A549 (cell line): ENCODE measurements around the gene CACTIN. TPM values are rescaled to one million over a fixed set of nuclear protein-coding genes. Genes with fewer than 3 reads are reported as not detected.

Source experiments
- ATAC-seq, 2 experiments: fragments of 200-7000 bp in 1 of 2; fragments of >200 bp in 1 of 2; cut with Nextera tagmentation in 1 of 2; cut with Tn5 transposase in 1 of 2; 3 replicates each; pipeline versions ENCODE4 v1.8.0 to v1.9.1; 2018 to 2020; ENCODE audit warnings: mild to moderate bottlenecking in 1 of 2, moderate library complexity in 1 of 2
- CTCF ChIA-PET: fragments of 300-600 bp; sonication (Branson Sonifier 250); formaldehyde crosslinking; extraction: SDS; loops from one replicate; lab custom pipeline; 2021; ENCODE audit warnings: antibody characterized with exemption, inconsistent platforms; lab: Yijun Ruan, JAX
- POLR2A ChIA-PET: fragments of 350-600 bp; formaldehyde crosslinking; extraction: SDS; loops from one replicate; lab custom pipeline; 2021; ENCODE audit warnings: antibody characterized with exemption, inconsistent platforms; lab: Yijun Ruan, JAX
- DNase-seq, 2 experiments: peaks; one replicate each; pipeline versions ENCODE4 v3.0.0 to v3.0.0-alpha.2; 2011 to 2016; ENCODE audit warnings: low read depth in 1 of 2, low spot score in 1 of 2
- FAIRE-seq: peaks from 2 replicates; lab custom pipeline; 2011; peaks lifted over from hg19 to GRCh38; lab: Jason Lieb, UNC
- H3K27ac ChIP-seq, 2 experiments: fragments of >200 bp; sonication (Bioruptor Twin); formaldehyde crosslinking; 3 replicates each; pipeline ENCODE4 v1.5.1; 2016 to 2017
- H3K4me1 ChIP-seq: fragments of >200 bp; sonication (Bioruptor Twin); formaldehyde crosslinking; 3 replicates; pipeline ENCODE4 v1.6.1; 2016
- H3K4me2 ChIP-seq: fragments of >200 bp; sonication (Bioruptor Twin); formaldehyde crosslinking; 3 replicates; pipeline ENCODE4 v1.6.1; 2016
- H3K4me3 ChIP-seq: fragments of >200 bp; sonication (Bioruptor Twin); formaldehyde crosslinking; 3 replicates; pipeline ENCODE4 v1.5.1; 2016
- H3K9me3 ChIP-seq: fragments of >200 bp; sonication (Bioruptor Twin); formaldehyde crosslinking; 3 replicates; pipeline ENCODE4 v1.6.1; 2016
- CBX8 ChIP-seq: fragments of 200-600 bp; sonication (generic); IDR thresholded peaks from 2 replicates; pipeline ENCODE4 v1.6.1; 2016
- CEBPB ChIP-seq, 2 experiments: fragments of >200 bp in 1 of 2; sonication (Bioruptor Twin) in 1 of 2; formaldehyde crosslinking in 1 of 2; IDR thresholded peaks; 2 replicates each; pipeline ENCODE4 v1.6.1; 2012 to 2016
- ESRRA ChIP-seq: fragments of 150-350 bp; IDR thresholded peaks from 2 replicates; pipeline ENCODE4 v1.6.1; 2014; ENCODE audit warnings: mild to moderate bottlenecking, low read length, borderline replicate concordance
- FOXS1 ChIP-seq: fragments of 250-450 bp; sonication (Bioruptor Pico); IDR thresholded peaks from 2 replicates; pipeline ENCODE4 v1.5.0; 2020; ENCODE audit warnings: mild to moderate bottlenecking, moderate library complexity
- GATA3 ChIP-seq: IDR thresholded peaks from 2 replicates; pipeline ENCODE4 v1.6.1; 2012; ENCODE audit warnings: borderline replicate concordance
- HDAC2 ChIP-seq: fragments of 200-600 bp; sonication (generic); IDR thresholded peaks from 2 replicates; pipeline ENCODE4 v1.6.1; 2016
- HOXA7 ChIP-seq: fragments of 250-450 bp; sonication (Bioruptor Pico); IDR thresholded peaks from 2 replicates; pipeline ENCODE4 v1.5.0; 2020; ENCODE audit warnings: mild to moderate bottlenecking, moderate library complexity
- HOXB13 ChIP-seq: fragments of 250-450 bp; sonication (Bioruptor Pico); IDR thresholded peaks from 2 replicates; pipeline ENCODE4 v1.5.0; 2020; ENCODE audit warnings: low read depth, mild to moderate bottlenecking, moderate library complexity
- JUNB ChIP-seq: fragments of >200 bp; sonication (Bioruptor Twin); formaldehyde crosslinking; IDR thresholded peaks from 2 replicates; pipeline ENCODE4 v1.6.1; 2016
- KDM5A ChIP-seq: fragments of 200-600 bp; sonication (generic); IDR thresholded peaks from 2 replicates; pipeline ENCODE4 v1.6.1; 2016; ENCODE audit warnings: antibody characterized with exemption, mild to moderate bottlenecking
- MAFK ChIP-seq: fragments of 450-650 bp; IDR thresholded peaks from 2 replicates; pipeline ENCODE4 v1.6.1; 2014; ENCODE audit not compliant: partially characterized antibody
- MYC ChIP-seq: IDR thresholded peaks from 2 replicates; pipeline ENCODE4 v1.6.1; 2012; ENCODE audit warnings: mild to moderate bottlenecking, inconsistent platforms, low read length, improper control_type of control experiment, borderline replicate concordance
- NFE2L2 ChIP-seq: fragments of 150-350 bp; conservative IDR thresholded peaks from 2 replicates; pipeline ENCODE4 v1.6.1; 2014; ENCODE audit warnings: low read length
- NPAS2 ChIP-seq: fragments of 250-450 bp; sonication (Bioruptor Pico); IDR thresholded peaks from 2 replicates; pipeline ENCODE4 v1.8.0; 2022; ENCODE audit warnings: mild to moderate bottlenecking, moderate library complexity, borderline replicate concordance
- POLR2AphosphoS2 ChIP-seq: conservative IDR thresholded peaks from 2 replicates; pipeline ENCODE4 v1.6.1; 2012; ENCODE audit warnings: low read length, improper control_type of control experiment, inconsistent platforms
- RARB ChIP-seq: fragments of 250-450 bp; sonication (Bioruptor Pico); IDR thresholded peaks from 2 replicates; pipeline ENCODE4 v1.8.0; 2021; ENCODE audit warnings: mild to moderate bottlenecking, moderate library complexity
- RCOR1 ChIP-seq: fragments of 150-350 bp; IDR thresholded peaks from 2 replicates; pipeline ENCODE4 v1.6.1; 2014; ENCODE audit warnings: antibody characterized with exemption, low read length, low read depth
- RFX5 ChIP-seq: fragments of 450-650 bp; IDR thresholded peaks from 2 replicates; pipeline ENCODE4 v1.7.1; 2014; ENCODE audit warnings: antibody characterized with exemption, mild to moderate bottlenecking, moderate library complexity
- SREBF2 ChIP-seq: fragments of 450-650 bp; IDR thresholded peaks from 2 replicates; pipeline ENCODE4 v1.6.1; 2014; ENCODE audit warnings: mild to moderate bottlenecking, moderate library complexity
- TFCP2L1 ChIP-seq: fragments of 250-450 bp; sonication (Bioruptor Pico); IDR thresholded peaks from 2 replicates; pipeline ENCODE4 v1.5.0; 2021; ENCODE audit warnings: mild to moderate bottlenecking
- ZC3H11A ChIP-seq: fragments of 450-650 bp; IDR thresholded peaks from 2 replicates; pipeline ENCODE4 v1.6.1; 2014; ENCODE audit warnings: antibody characterized with exemption, mild to moderate bottlenecking
- WGBS: methylation state at CpG from one replicate; pipeline ENCODE4 v1.1.6; 2017; ENCODE audit errors: missing lambda C conversion rate; 5-methylcytosine and 5-hydroxymethylcytosine counted together
- polyA plus RNA-seq, 4 experiments: library from polyadenylated mRNA; depleted of rRNA in 3 of 4; stranded (reverse); fragments of >200 nt; fragmentation: RNase III in 1 of 4; extraction: RNeasy Plus Mini Kit Qiagen cat#74134 plus additional on column Dnase treatment in 1 of 4; gene quantifications; 2 replicates in 3 of 4; 3 replicates in 1 of 4; pipeline ENCODE4 v1.2.3, GENCODE V29; 2011 to 2017
- TF ChIP-seq, protein P1 (sequence below): IDR thresholded peaks from 2 replicates; pipeline ENCODE4 v1.6.1; 2012
- TF ChIP-seq, protein P2 (sequence below): fragments of 150-350 bp; IDR thresholded peaks from 2 replicates; pipeline ENCODE4 v1.6.1; 2014; ENCODE audit warnings: low read depth, mild to moderate bottlenecking, low read length
- TF ChIP-seq, protein P3 (sequence below): fragments of 250-450 bp; sonication (Bioruptor Pico); IDR thresholded peaks from 2 replicates; pipeline ENCODE4 v1.5.0; 2020; ENCODE audit warnings: low read depth, mild to moderate bottlenecking, moderate library complexity
- TF ChIP-seq, protein P4 (sequence below): fragments of >200 bp; sonication (Bioruptor Twin); formaldehyde crosslinking; IDR thresholded peaks from 3 replicates; pipeline ENCODE4 v1.6.1; 2016
- TF ChIP-seq, protein P5 (sequence below): fragments of 250-450 bp; sonication (Bioruptor Pico); IDR thresholded peaks from 2 replicates; pipeline ENCODE4 v1.5.0; 2021; ENCODE audit warnings: mild to moderate bottlenecking, moderate library complexity, borderline replicate concordance

CACTIN gene
- polyA plus RNA-seq, 2 of the 4 experiments (the other 2 are of a cell fraction), result 8.3 to 14.9 TPM

DNA sequence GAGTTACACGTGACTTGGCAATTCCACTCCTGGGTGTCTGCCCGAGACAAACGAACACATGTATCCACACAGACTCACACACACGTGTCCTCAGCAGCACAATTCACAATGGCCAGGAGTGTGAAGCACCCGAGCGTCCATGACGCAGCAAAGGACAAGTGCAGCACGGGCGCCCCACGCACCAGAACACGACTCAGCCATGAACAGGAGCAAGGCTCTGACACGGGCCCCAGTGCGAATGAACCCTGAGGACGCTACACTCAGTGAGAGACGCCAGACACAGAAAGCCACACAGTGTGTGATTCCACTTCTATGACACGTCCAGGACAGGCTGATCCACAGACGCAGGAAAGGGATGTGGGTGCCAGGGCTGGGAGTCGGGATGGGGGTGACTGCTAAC, 37.2 kb upstream of the CACTIN start:
- DNase-seq, result no peak
- CTCF ChIA-PET, result interaction anchor here (1.8 kb wide), 1 partner anchor 45 kb away, joined by 9 read pairs; the partner anchor contains the start of gene TJP3
- no peak for FAIRE-seq
- no peaks in the 10 kb centered on the region for H3K4me1 ChIP-seq
- 89% methylated on average over 18 of the region's 18 CpGs for WGBS
- TF ChIP-seq NPAS2, result no peak
- TF ChIP-seq JUNB, result no peak
- TF ChIP-seq ZC3H11A, result no peak
- no peak for TF ChIP-seq NFE2L2
- TF ChIP-seq CBX8, result no peak
- no peak for TF ChIP-seq MYC
- no peak for TF ChIP-seq GATA3
- TF ChIP-seq HDAC2, result no peak
- no peak for TF ChIP-seq ESRRA
- TF ChIP-seq RCOR1, result no peak
- TF ChIP-seq, protein P1, sequence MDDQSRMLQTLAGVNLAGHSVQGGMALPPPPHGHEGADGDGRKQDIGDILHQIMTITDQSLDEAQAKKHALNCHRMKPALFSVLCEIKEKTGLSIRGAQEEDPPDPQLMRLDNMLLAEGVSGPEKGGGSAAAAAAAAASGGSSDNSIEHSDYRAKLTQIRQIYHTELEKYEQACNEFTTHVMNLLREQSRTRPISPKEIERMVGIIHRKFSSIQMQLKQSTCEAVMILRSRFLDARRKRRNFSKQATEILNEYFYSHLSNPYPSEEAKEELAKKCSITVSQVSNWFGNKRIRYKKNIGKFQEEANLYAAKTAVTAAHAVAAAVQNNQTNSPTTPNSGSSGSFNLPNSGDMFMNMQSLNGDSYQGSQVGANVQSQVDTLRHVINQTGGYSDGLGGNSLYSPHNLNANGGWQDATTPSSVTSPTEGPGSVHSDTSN, result no peak
- no peak for TF ChIP-seq SREBF2
- no peak for TF ChIP-seq FOXS1 (CRISPR knock-in tag)
- no peak for TF ChIP-seq MAFK
- no peak for TF ChIP-seq TFCP2L1 (CRISPR knock-in tag)
- TF ChIP-seq, protein P2, sequence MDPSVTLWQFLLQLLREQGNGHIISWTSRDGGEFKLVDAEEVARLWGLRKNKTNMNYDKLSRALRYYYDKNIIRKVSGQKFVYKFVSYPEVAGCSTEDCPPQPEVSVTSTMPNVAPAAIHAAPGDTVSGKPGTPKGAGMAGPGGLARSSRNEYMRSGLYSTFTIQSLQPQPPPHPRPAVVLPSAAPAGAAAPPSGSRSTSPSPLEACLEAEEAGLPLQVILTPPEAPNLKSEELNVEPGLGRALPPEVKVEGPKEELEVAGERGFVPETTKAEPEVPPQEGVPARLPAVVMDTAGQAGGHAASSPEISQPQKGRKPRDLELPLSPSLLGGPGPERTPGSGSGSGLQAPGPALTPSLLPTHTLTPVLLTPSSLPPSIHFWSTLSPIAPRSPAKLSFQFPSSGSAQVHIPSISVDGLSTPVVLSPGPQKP, result no peak
- ATAC-seq, result no peak
- H3K4me3 ChIP-seq, result no peak overlapping the region
- POLR2A ChIA-PET, result no interaction called here
- no peak overlapping the region for H3K4me2 ChIP-seq
- H3K9me3 ChIP-seq, result no peaks in the 10 kb centered on the region
- H3K27ac ChIP-seq, result no peak overlapping the region

DNA sequence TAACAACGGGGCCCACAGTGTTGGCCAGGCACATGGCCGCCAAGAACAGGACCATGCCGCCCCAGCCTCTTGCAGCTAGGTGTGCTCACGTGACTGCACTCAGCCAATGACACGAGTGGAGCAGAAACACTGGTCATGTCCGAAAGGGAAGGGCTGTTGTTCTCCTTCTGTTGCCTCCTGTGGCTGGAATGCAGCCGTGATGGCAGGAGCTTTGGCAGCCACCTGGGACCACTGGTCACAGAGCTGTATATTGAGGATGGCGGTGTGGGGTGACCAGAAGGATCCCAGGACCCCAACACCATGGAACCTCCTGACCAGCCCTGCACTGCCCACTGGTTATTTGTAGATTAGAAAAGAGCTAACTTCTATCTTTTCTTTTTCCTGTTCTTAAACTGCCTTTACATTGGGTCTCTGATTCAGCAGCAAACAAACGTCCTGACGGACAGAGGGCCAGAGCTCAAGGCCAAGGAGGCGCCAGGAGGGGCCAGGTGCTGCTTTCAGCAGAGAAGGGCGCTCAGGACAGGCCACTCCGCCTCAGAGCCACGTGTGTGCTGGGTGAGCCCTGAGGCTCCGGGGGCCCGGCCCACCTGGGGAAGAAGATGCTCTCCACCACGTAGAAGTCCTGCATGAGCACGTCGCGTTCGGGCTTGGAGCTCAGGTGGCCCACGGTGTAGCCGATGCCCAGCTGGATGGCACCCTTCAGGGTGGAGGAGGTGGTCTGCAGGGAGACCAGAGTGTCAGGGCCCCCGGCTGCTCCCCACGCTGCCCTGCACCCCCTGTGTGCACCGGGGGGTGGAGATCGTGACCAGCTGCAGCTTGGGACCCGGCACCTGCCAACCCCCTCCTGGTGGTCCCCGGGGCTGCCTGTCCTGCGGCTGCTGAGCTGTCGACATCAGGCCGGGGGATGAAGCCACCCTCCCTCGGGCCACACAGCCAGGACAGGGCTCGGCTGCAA, 35.0 kb upstream of the CACTIN start:
- no peak for DNase-seq
- Histone ChIP-seq H3K4me3 (no peak overlapping the region), H3K4me2 (no peak overlapping the region), H3K9me3 (no peaks in the 10 kb centered on the region)
- TF ChIP-seq, protein P3, sequence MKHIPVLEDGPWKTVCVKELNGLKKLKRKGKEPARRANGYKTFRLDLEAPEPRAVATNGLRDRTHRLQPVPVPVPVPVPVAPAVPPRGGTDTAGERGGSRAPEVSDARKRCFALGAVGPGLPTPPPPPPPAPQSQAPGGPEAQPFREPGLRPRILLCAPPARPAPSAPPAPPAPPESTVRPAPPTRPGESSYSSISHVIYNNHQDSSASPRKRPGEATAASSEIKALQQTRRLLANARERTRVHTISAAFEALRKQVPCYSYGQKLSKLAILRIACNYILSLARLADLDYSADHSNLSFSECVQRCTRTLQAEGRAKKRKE (CRISPR knock-in tag), result no peak
- TF ChIP-seq ESRRA (no peak), KDM5A (no peak)
- TF ChIP-seq, all 56 proteins: peak for 0
- ATAC-seq (no peak), FAIRE-seq (no peak)
- ChIA-PET POLR2A (no interaction called here), CTCF (interaction anchor here (0.6 to 2.2 kb wide), 12 partner anchors 29 to 291 kb away, joined by 3 to 6 read pairs (median 3); partner anchors contain the start of genes APBA3, MFSD12 and PIP5K1C)
- WGBS, result 88% methylated on average over 9 of the region's 34 CpGs
- Histone ChIP-seq H3K4me1 (no peaks in the 10 kb centered on the region), H3K27ac (no peak overlapping the region)

DNA sequence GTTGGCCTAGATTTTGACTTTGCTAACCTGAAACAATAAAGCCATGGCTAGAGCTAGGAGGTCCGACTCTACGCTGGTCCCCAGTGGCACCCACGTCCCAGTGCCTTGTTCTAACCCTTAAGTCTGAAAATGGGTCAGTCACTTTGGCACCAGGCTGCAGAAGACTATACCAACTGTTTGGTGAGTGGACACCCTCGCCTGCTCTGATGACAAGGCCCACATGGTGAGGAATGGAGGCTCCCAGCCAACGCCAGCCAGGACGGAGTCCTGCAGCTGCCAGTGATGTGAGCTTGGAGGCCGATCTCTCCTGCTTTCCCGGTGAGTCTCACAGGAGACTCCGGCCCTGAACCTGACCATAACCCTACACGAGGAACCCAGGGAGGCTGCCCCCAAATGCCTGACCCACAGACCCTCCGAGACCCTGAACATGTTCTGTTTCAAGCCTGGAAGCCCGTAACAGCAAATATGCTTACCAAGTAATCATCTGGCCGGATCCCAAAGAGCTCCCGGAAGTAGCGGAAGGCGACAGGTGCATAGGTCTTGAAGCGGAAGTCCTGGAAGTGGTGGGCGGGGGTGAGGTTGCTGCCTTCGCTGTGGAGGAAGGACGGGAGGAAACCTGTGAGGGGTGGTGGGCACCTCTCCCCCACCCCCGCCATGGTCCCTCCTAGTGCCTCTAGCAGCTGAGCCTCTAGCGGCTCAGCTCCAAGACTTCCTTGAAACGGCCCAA, 34.1 kb upstream of the CACTIN start:
- Histone ChIP-seq H3K9me3 (no peaks in the 10 kb centered on the region), H3K27ac (no peak overlapping the region), H3K4me2 (no peak overlapping the region), H3K4me3 (no peak overlapping the region), H3K4me1 (no peaks in the 10 kb centered on the region)
- no peak for DNase-seq
- no peak for FAIRE-seq
- POLR2A ChIA-PET, result no interaction called here
- no peak for ATAC-seq
- CTCF ChIA-PET, result interaction anchor here (1.1 to 2.2 kb wide), 7 partner anchors 30 to 161 kb away, joined by 3 to 6 read pairs (median 4); partner anchors contain the start of genes MFSD12 and PIP5K1C
- 89% methylated on average over 17 of the region's 23 CpGs for WGBS
- no peak for TF ChIP-seq HOXB13 (CRISPR knock-in tag)
- TF ChIP-seq, protein P4, sequence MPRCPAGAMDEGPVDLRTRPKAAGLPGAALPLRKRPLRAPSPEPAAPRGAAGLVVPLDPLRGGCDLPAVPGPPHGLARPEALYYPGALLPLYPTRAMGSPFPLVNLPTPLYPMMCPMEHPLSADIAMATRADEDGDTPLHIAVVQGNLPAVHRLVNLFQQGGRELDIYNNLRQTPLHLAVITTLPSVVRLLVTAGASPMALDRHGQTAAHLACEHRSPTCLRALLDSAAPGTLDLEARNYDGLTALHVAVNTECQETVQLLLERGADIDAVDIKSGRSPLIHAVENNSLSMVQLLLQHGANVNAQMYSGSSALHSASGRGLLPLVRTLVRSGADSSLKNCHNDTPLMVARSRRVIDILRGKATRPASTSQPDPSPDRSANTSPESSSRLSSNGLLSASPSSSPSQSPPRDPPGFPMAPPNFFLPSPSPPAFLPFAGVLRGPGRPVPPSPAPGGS, result no peak
- no peak for TF ChIP-seq SREBF2
- TF ChIP-seq, protein P5, sequence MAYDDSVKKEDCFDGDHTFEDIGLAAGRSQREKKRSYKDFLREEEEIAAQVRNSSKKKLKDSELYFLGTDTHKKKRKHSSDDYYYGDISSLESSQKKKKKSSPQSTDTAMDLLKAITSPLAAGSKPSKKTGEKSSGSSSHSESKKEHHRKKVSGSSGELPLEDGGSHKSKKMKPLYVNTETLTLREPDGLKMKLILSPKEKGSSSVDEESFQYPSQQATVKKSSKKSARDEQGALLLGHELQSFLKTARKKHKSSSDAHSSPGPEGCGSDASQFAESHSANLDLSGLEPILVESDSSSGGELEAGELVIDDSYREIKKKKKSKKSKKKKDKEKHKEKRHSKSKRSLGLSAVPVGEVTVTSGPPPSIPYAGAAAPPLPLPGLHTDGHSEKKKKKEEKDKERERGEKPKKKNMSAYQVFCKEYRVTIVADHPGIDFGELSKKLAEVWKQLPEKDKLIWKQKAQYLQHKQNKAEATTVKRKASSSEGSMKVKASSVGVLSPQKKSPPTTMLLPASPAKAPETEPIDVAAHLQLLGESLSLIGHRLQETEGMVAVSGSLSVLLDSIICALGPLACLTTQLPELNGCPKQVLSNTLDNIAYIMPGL (CRISPR knock-in tag), result no peak
- no peak for TF ChIP-seq NPAS2
- TF ChIP-seq ESRRA, result no peak
- TF ChIP-seq CEBPB (IDR thresholded peaks at IDR 0.05), result no peak
- TF ChIP-seq RARB (CRISPR knock-in tag), result no peak
- TF ChIP-seq RFX5, result no peak
- TF ChIP-seq HOXA7 (CRISPR knock-in tag), result no peak
- no peak for TF ChIP-seq POLR2AphosphoS2
- TF ChIP-seq NFE2L2, result no peak
